HG02870 (cell line): ENCODE measurements around the gene RNF141.

ENCODE experiments used
- ATAC-seq: cut with Tn5 transposase; IDR thresholded peaks from one replicate; pipeline ENCODE4 v1.9.1; 2021; ENCODE audit warnings: mild to moderate bottlenecking, moderate library complexity; ENCODE audit not compliant: unreplicated experiment

RNF141 gene

DNA sequence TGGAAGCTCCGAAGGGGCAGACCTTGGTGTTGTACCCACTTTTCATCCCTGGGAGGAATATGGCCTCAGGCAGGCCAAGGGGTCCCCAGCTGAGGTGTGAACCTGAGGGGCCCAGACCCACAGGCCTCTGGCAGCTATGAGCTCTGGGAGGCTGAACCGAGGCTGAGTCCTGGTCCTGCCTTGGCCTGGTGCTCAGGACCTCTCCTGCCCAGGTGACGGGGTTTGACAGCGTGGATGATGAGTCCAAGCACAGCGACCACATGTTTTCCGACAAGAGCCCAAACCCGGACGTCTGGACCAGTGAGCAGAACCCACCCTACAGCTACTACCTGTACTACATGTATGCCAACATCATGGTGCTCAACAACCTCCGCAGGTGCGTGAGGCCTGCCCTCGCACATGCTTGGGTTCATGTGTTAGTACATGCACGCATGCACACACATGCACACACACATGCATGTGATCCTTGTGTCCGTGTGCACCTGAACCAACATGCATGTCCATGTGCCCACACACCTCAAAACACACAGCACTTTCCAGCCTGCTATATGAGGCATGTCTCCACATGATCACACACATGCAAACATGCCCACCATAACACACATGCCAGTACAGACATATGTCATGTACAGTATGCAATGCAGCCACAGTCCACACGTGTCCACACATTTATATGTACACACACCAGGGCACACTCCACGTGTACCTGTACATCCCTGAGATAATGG is 40.9 kb downstream of the RNF141 start:
- no peak for ATAC-seq

DNA sequence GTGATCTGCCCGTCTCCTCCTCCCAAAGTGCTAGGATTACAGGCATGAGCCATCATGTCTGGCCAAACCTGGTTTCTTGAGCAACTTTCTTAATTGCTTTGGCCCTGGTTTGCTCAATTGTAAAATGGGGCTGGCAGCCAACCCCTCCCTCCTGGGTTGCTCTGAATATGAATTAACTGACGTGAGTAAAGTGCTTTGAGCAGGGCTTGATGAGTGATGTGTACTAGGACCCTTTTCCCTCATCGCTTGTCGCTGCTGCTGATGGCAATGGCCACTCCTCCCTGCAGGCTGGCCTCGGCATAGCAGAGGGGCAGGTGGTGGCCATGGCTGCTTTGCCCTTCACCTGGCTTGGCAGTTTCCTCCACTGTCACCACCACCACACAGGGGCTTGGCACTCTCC is 41.5 kb downstream of the RNF141 start:
- ATAC-seq = no peak

GRCh38 chr11:10498426-10499250 is 42.3 kb downstream of the RNF141 start:
- ATAC-seq = no peak

DNA sequence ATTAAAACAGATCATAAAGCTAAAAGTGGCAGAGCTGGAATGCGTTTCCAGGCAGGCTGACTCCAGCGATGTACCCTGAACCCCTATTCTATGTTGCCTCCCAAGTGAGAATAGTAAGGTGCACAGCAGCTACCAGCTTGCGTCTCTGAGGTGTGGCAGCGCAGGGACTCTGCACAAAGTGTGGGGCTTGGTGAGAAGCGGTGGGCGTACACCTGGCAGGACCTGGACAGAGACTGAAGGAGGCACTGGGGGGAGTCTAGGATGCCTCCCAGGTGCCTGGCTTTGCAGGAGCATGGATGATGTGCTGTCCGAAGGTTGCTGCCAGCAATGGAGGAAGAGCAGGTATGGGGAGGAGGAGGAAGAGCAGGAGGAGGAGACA is 43.0 kb downstream of the RNF141 start:
- no peak for ATAC-seq

- no peak for ATAC-seq
Measured at GRCh38 chr11:10497371-10498021, 43.5 kb downstream of the RNF141 start.

DNA sequence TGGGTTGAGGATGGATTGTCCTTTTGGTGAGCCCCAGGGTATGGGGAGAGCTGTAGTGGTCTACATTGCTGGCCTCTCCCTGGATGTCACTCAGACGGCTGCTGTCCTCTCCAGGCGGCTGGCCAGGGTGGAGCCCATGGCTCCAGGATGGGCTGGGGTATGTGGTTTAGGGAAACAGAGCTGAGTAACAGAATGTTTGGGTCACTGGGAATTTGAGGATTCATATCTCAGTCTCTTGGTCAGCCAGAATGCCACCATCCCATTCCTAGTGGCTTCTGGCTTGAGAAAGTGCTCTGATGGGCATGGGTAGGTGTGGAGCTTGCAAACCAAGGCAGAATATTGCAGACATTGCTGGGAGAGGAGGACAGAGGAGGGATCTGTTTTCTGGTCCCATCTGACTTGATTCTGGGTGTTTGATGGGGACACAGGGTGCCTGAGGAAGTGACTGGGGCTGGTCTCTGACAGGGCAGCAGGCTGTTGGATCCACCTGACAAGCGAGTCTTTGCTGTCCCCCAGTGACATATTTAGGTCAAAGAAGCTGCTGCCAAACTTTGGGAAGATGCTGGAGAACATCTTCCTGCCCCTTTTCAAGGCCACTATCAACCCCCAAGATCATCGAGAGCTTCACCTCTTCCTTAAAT is 44.6 kb downstream of the RNF141 start:
- no peak for ATAC-seq

GRCh38 chr11:10495464-10495786 is 45.6 kb downstream of the RNF141 start:
- no peak for ATAC-seq

- no peak for ATAC-seq
Measured at GRCh38 chr11:10494636-10495463, 46.1 kb downstream of the RNF141 start.

GRCh38 chr11:10493041-10493663 is 47.8 kb downstream of the RNF141 start:
- no peak for ATAC-seq

DNA sequence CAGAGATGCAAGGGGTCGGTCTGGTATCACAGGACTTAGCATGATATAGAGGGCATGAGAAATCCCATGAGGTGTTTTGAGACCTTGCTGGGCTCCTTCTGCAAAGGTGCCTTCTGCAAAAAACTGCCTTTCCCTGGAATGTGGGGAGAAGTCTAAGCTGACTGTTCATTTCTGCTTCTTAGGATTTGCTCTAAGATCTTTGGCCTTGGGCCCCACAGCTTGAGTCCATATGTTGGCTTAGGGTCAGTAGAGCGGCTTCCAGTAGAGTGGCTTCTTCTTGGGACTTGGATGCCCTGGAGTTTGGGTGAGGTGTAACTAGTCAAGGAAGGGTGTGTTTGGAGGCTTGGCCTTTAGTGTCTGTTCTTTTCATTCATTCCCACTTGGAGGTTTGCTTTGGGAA is 48.9 kb downstream of the RNF141 start:
- no peak for ATAC-seq

- no peak for ATAC-seq
Measured at GRCh38 chr11:10490398-10491241, 50.4 kb downstream of the RNF141 start.

DNA sequence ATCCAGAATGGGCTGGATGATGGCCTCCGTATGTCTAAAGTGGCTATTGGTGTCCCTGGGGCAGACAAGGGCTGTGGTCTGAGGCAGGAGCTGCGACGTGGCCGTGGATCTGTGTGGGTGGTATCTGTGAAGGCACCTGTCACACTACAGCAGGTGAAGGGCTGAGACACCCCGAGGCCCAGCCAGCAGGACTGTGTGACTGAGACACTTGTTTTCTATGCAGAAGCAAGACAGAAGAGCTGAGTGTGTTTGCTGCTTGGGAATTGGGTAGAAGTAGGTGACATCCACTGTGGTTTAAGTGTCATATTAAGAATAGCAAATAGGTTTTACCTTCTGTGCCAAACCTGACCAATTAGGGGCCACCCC is 51.0 kb downstream of the RNF141 start:
- no peak for ATAC-seq

DNA sequence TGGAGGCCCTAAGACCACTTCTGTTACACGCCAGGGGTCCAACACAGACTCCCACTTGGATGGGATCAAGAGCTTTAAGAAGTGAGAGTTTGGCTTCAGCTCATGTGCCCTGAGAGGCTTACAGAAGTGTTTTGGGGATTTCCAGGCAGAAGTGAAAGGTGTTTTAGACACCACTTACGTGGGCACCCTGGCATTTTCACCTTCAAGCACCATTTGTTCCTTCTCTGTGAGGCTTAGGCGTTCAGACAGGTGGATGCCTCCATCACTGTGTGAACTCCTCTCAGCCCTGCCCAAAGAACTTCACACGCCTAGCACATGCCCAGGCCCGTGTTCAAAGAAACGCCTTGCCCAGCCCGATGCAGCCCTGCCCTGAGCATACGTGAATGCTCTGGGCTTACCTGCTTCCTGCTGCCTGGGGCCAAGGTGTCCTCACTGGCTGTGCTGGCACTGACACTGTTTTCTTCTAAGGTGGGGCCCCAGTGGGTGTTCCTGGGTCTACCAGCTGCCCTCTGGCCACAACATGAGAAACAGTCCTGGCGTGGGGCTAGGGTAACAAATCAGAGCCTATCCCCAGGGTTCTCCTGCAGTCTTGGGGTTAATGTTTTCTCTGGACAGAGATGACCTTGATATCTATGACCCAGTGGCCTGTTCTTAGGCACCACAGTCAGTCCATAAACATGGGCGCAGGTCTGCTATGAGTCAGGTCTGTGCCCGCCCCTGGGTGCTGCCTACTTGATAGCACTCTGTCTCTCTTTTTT is 51.9 kb downstream of the RNF141 start:
- no peak for ATAC-seq

- no peak for ATAC-seq
Measured at GRCh38 chr11:10488121-10488933, 52.7 kb downstream of the RNF141 start.

- ATAC-seq = no peak
Measured at GRCh38 chr11:10487002-10487647, 53.9 kb downstream of the RNF141 start.

- no peak for ATAC-seq
Measured at GRCh38 chr11:10486161-10486840, 54.7 kb downstream of the RNF141 start.

DNA sequence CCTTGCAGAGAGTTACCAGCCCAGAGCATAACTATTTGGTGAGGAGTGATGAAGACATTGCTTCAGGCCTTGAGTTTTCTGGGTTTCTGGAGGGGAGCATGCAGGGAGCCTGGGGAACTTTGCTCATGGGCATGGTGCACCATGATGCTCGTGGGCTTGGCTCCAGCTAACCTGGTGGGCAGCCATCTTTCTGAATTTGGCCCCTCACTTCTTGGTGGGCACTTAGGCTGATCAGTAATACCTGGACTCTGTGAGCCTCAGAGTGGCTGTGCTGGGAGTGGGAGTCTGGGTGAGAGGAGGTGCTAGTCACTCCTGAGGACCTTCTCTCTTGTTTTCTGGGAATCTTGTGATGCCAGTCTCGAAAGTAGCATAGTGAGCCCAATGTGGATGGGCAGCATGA is 55.3 kb downstream of the RNF141 start:
- no peak for ATAC-seq
